BLaER1 treated with 17β-estradiol and CSF1 and Interleukin-3, amounts not matched to agents 10 nM and 100 nM (cell line): ENCODE results near the gene ASB1.
"Not testable (repeated sequence)": the region's sequence is repeated elsewhere in the genome, so short reads cannot be mapped to it uniquely, and the experiment has no call there.

Source experiments
- H3K27ac ChIP-seq, 11 experiments: shearing (Covaris generic); formaldehyde crosslinking; 2 replicates each; pipeline ENCODE4 v1.8.1; 2022
- H3K27me3 ChIP-seq, 11 experiments: shearing (Covaris generic); formaldehyde crosslinking; 2 replicates each; pipeline ENCODE4 v1.8.1; 2022
- H3K36me3 ChIP-seq, 11 experiments: shearing (Covaris generic); formaldehyde crosslinking; 2 replicates each; pipeline ENCODE4 v1.8.1; 2022
- H3K4me1 ChIP-seq, 10 experiments: shearing (Covaris generic); formaldehyde crosslinking; 2 replicates each; pipeline ENCODE4 v1.8.1; 2022
- H3K4me2 ChIP-seq, 11 experiments: shearing (Covaris generic); formaldehyde crosslinking; 2 replicates each; pipeline ENCODE4 v1.8.1; 2022
- H3K4me3 ChIP-seq, 10 experiments: shearing (Covaris generic); formaldehyde crosslinking; 2 replicates each; pipeline ENCODE4 v1.8.1; 2022
- H3K9ac ChIP-seq, 11 experiments: shearing (Covaris generic); formaldehyde crosslinking; 2 replicates each; pipeline ENCODE4 v1.8.1; 2022
- H3K9me3 ChIP-seq, 11 experiments: shearing (Covaris generic); formaldehyde crosslinking; replicated peaks in 1 of 11; 2 replicates each; pipeline ENCODE4 v1.8.1; 2022
- H4K20me1 ChIP-seq, 11 experiments: shearing (Covaris generic); formaldehyde crosslinking; 2 replicates each; pipeline ENCODE4 v1.8.1; 2022
- Cebpa-rat ChIP-seq, 11 experiments: shearing (Covaris generic); IDR thresholded peaks; 2 replicates each; pipeline ENCODE4 v1.8.1; 2022

Gene ASB1

DNA sequence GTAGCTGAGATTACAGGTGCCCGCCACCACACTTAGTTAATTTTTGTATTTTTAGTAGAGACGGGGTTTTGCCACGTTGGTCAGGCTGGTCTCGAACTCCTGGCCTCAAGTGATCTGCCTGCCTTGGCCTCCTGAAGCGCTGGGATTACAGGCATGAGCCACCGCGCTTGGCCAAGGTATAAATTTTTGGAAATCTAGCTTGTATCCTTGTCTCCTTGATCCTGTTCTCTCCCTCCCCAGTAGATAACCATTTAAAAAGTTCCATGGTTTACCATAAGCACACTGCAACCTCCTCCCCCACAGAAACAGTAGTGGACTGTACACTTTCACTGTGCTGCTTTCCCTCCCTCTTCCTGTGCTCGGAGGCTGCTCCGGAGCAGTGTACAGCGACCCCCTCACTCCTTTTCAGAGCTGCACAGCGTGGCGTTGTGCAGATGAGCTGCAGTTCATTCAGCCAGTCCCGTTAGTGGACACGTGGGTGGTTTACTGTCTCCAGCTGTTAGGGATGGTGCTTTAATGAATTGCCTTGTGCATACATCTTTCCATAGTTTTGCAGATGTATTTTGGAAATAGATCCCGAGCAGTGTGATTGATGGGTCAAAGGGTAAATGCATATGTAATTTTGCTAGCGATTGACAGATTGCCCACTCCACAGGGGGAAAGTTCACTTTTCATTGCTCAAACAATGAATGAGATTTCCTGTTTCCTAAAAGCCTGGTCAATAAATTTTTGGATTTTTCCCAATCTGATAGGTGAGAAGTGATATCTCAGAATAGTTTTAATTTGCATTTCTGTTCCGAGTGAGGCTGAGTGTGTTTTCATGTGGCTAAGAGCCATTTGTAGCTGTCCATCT is 14.8 kb downstream of the ASB1 start:
- H3K27me3 ChIP-seq: no peaks in the 10 kb centered on the region
- H3K4me2 ChIP-seq: no peak overlapping the region
- H3K4me1 ChIP-seq: peaks cover 0 to 15% (median 0%) of the 10 kb centered on the region in 10 experiments; a peak in 3 of 20 replicates
- H3K4me3 ChIP-seq: no peak overlapping the region
- no peak overlapping the region for H3K9ac ChIP-seq
- H3K36me3 ChIP-seq: peaks cover 69 to 100% (median 93%) of the 10 kb centered on the region in 11 experiments
- no peak overlapping the region for H3K27ac ChIP-seq
- no peak for TF ChIP-seq Cebpa-rat (IDR thresholded peaks at IDR 0.05)
- no peaks in the 10 kb centered on the region for H3K9me3 ChIP-seq
- H4K20me1 ChIP-seq: peaks cover 24 to 83% (median 67%) of the 10 kb centered on the region in 11 experiments; a peak in 19 of 22 replicates

DNA sequence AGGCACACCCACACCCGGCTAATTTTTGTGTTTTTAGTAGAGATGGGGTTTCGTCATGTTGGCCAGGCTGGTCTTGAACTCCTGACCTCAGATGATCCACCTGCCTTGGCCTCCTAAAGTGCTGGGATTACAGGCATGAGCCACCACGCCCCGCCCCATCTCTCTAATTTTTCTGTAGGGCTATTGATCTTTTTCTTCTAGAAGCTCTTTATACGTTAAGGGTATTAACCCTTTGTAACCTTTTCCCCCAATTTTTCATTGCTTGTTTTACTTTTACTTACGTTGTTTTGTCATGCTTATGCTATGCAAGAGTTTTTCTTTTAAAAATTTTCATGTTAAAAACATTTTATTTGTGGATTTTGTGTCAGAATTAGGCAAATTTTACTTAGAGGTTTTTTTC is 15.5 kb downstream of the ASB1 start:
- peaks cover 0 to 15% (median 0%) of the 10 kb centered on the region in 10 experiments; a peak in 3 of 20 replicates for H3K4me1 ChIP-seq
- H3K9me3 ChIP-seq, H3K4me2 ChIP-seq, H3K27ac ChIP-seq, H3K27me3 ChIP-seq, H3K9ac ChIP-seq, H3K4me3 ChIP-seq: not testable (repeated sequence)
- peaks cover 70 to 100% (median 93%) of the 10 kb centered on the region in 11 experiments for H3K36me3 ChIP-seq
- H4K20me1 ChIP-seq: peaks cover 24 to 84% (median 65%) of the 10 kb centered on the region in 11 experiments; a peak in 19 of 22 replicates

GRCh38 chr2:238444242-238444641 is 17.5 kb downstream of the ASB1 start:
- H3K9ac ChIP-seq: no peak overlapping the region

GRCh38 chr2:238445409-238446190 is 18.9 kb downstream of the ASB1 start:
- Histone ChIP-seq H3K4me1 (peaks cover 0 to 20% (median 10%) of the 10 kb centered on the region in 10 experiments; a peak in 12 of 20 replicates), H3K27me3 (no peaks in the 10 kb centered on the region), H3K36me3 (peaks cover 77 to 100% (median 93%) of the 10 kb centered on the region in 11 experiments), H4K20me1 (peaks cover 25 to 94% (median 67%) of the 10 kb centered on the region in 11 experiments; a peak in 20 of 22 replicates), H3K27ac (no peak overlapping the region), H3K4me2 (no peak overlapping the region), H3K4me3 (no peak overlapping the region), H3K9ac (no peak overlapping the region), H3K9me3 (no peaks in the 10 kb centered on the region)
- no peak for TF ChIP-seq Cebpa-rat (IDR thresholded peaks at IDR 0.05)

More at GRCh38 chr2:238444242-238444641, 17.5 kb downstream of the ASB1 start:
- no peak overlapping the region for H3K4me3 ChIP-seq
- H3K4me2 ChIP-seq: no peak overlapping the region
- H3K4me1 ChIP-seq: peaks cover 0 to 15% (median 3%) of the 10 kb centered on the region in 10 experiments; a peak in 9 of 20 replicates
- TF ChIP-seq Cebpa-rat (IDR thresholded peaks at IDR 0.05): no peak
- peaks cover 79 to 100% (median 93%) of the 10 kb centered on the region in 11 experiments for H3K36me3 ChIP-seq
- H3K27me3 ChIP-seq: no peaks in the 10 kb centered on the region
- H3K9me3 ChIP-seq: no peaks in the 10 kb centered on the region
- H4K20me1 ChIP-seq: peaks cover 33 to 94% (median 71%) of the 10 kb centered on the region in 11 experiments; a peak in 20 of 22 replicates
- no peak overlapping the region for H3K27ac ChIP-seq

GRCh38 chr2:238446371-238446770 is 19.6 kb downstream of the ASB1 start:
- TF ChIP-seq Cebpa-rat (IDR thresholded peaks at IDR 0.05): no peak
- Histone ChIP-seq H3K4me2 (no peak overlapping the region), H3K36me3 (peaks cover 77 to 100% (median 93%) of the 10 kb centered on the region in 11 experiments), H3K4me1 (peaks cover 0 to 20% (median 10%) of the 10 kb centered on the region in 10 experiments; a peak in 12 of 20 replicates), H3K27me3 (no peaks in the 10 kb centered on the region), H3K9ac (no peak overlapping the region), H4K20me1 (peaks cover 20 to 94% (median 66%) of the 10 kb centered on the region in 11 experiments; a peak in 20 of 22 replicates), H3K4me3 (no peak overlapping the region), H3K9me3 (no peaks in the 10 kb centered on the region), H3K27ac (no peak overlapping the region)

DNA sequence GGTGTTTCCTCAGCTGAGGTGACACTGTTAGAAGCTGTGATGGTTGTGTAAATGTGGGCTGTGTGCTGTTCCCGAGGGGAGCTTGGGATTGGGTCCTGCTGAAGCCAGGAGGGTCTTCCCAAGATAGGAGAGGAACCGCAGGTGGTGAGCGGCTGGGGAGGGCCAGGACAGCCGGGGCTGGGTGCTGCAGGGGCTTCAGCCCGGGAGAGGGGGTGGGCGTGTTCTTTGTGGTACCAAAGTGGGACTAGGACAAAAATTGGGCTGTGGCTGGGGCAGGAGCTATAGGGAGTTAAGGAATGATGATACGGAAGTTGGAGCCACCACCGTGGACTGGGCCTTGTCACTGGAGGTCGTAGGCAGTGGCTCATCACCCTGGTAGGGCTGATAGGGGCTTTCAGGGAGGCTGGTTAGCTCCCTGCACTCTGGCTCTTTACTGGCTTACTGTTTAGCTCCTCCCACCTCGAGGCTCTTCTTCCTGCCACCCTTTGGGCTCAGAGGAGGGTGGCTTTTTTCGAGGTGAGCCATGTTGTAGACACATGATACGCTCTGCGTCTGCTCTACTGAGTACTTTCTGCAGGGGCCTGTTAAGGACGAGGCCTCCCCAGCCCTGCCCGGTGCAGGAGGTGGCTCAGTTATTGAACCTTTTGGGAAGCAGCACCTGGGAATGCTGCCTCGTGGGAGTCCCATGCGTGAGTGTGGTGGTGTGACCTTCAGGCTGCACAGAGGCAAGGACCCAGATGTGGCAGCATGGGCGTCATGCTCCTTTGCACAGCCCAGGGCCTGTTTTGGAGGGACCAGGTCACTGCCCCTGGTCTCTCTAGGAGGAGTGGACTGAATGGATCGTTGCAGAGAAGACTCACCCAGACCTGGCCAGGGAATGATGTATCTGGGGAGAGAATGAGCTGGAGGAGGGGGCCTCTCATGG is 21.6 kb downstream of the ASB1 start:
- no peak for TF ChIP-seq Cebpa-rat (IDR thresholded peaks at IDR 0.05)
- Histone ChIP-seq H3K9ac (no peak overlapping the region), H3K27ac (no peak overlapping the region), H3K4me2 (no peak overlapping the region), H3K36me3 (peaks cover 91 to 100% (median 98%) of the 10 kb centered on the region in 11 experiments), H3K9me3 (peaks cover 0 to 13% (median 0%) of the 10 kb centered on the region in 11 experiments; a peak in 4 of 22 replicates), H4K20me1 (peaks cover 10 to 79% (median 47%) of the 10 kb centered on the region in 11 experiments; a peak in 20 of 22 replicates), H3K27me3 (no peaks in the 10 kb centered on the region), H3K4me1 (peaks cover 0 to 20% (median 10%) of the 10 kb centered on the region in 10 experiments; a peak in 12 of 20 replicates), H3K4me3 (no peak overlapping the region)

DNA sequence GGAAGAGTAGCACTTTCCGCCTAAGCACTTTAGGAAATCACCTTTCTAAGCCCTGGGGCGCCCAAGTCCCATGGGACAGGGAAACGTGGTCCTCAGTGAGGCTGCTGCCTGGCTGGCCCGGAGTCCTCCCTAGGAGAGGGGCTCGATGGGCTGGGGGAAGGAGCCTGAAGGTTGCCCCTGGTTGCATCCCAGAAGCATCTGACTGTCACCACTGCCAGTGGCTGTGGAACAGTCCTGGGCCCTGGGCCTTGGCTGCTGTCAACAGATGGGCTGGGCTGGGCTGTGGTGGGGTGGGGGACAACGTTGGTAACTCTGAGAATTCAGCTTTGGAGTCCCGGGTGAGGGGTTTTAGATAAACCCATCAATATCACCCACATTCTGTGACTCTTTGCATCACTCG is 22.5 kb downstream of the ASB1 start:
- H3K36me3 ChIP-seq: peaks cover 85 to 100% (median 90%) of the 10 kb centered on the region in 11 experiments
- peak overlapping the region in 2 of 11 experiments; percentile 15 to 25; a peak in 1 of 22 replicates for H3K4me2 ChIP-seq
- no peak overlapping the region for H3K27ac ChIP-seq
- no peak for TF ChIP-seq Cebpa-rat (IDR thresholded peaks at IDR 0.05)
- peaks cover 0 to 20% (median 10%) of the 10 kb centered on the region in 10 experiments; a peak in 12 of 20 replicates for H3K4me1 ChIP-seq
- H3K27me3 ChIP-seq: no peaks in the 10 kb centered on the region
- peaks cover under 1 to 22% (median 9%) of the 10 kb centered on the region in 11 experiments; a peak in 15 of 22 replicates for H3K9me3 ChIP-seq
- H3K9ac ChIP-seq: no peak overlapping the region
- no peak overlapping the region for H3K4me3 ChIP-seq
- peaks cover 10 to 74% (median 38%) of the 10 kb centered on the region in 11 experiments; a peak in 19 of 22 replicates for H4K20me1 ChIP-seq
